Stimulated activated CD4-positive, alpha-beta T cell treated with anti-CD3 and anti-CD28 coated beads, Interleukin-2, amount 100 ng/mL, for 24 hours (primary cell): ENCODE measurements around the gene SHROOM2.

Source experiments
- DNase-seq, 2 donors: peaks; one replicate each; pipeline ENCODE4 v3.0.0-alpha.2; 2020

Gene SHROOM2

DNA sequence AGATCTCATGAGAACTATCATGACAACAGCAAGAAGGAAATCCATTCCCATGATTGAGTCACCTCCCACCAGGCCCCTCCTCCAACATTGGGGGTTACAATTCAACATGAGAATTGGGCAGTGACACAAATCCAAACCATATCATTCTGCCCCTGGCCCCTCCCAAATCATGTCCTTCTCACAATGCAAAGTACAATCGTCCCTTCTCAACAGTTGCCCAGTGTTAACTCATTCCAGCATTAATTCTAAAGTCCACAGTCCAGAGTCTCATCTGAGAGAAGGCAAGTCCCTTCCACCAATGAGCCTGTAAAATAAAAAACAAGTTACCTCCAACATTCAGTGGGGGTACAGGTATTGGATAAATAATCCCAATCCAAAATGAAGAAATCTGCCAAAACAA lies 166.1 kb downstream of the SHROOM2 start:
- no peak for DNase-seq

- no peak for DNase-seq
These were observed 167.2 kb downstream of the SHROOM2 start for GRCh38 chrX:9953396-9953795.

GRCh38 chrX:9955506-9955905 lies 169.3 kb downstream of the SHROOM2 start:
- DNase-seq: no peak

GRCh38 chrX:9957743-9958142 lies 171.5 kb downstream of the SHROOM2 start:
- no peak for DNase-seq

- no peak for DNase-seq
These were observed 172.0 kb downstream of the SHROOM2 start for GRCh38 chrX:9958183-9958582.

GRCh38 chrX:9961750-9962149 lies 175.5 kb downstream of the SHROOM2 start:
- no peak for DNase-seq

DNA sequence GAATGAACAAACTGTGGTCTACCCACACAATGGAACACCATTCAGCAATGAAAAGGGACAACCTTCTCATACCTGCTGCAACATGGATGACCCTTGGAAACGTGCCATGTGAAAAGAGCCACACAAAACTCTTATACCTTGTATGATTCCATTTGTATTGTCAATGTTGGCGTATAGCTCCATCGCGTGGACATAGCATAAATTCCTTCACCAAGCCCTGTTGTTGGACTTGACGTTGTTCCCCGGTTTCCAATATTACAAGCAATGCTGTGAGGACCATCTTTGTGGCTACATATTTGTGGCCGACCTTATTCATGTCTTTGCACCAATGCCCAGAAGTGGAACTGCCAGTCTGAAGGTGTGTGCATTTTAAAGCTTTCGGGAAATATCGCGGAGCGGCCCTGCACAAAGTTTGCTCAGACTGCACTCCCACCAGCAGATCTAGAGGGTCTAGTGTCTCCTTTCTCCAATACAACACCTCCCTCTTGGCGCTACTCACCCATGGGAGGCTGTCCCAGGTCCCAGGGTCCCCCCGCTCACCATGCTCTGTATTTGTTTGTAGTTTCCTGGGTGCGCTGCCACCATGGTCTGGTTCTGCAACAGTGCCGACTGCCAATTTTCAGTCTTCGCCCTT lies 180.7 kb downstream of the SHROOM2 start, which contains the start of gene CLDN34:
Gene CLDN34, plus strand, starts transcription at position 584 of the 634 bp plus-strand sequence. Its CDS starts 0 bp downstream, at position 584.
- no peak for DNase-seq

DNA sequence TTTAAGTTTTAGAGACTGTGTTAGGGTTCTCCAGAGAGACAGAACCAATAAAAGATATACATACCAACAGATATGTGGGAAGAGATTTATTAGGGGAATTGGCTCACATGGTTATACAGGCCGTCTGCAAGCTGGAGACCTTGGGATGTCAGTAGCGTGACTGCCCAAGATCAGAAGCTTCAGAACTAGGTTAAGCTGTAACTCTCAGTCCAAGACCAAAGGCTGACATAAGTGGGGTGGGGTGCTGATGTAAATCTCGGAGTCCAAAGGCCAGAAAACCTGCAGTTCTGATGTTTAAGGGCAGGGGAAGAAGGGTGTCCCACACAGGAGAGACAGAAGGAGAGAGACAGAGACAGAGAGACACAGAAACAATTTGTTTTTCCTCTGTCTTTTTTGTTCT lies 191.4 kb downstream of the SHROOM2 start:
- no peak for DNase-seq

DNA sequence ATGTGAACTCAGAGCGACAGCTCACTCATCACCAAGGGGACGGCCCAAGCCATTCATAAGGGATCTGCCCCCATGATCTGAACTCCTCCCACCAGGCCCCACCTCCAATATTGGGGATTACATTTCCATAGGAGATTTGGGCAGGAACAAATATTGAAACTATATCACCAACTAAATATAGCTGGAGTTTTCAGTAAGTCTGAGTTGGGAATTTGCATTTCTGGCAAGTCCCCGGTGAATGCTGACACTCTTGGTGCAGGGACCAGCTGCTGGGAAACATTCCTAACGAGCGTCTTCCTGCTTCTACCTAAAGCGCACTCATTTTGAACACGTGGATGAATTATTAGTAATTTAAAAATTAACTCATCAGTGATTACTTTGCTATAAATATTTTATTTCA lies 194.2 kb downstream of the SHROOM2 start:
- DNase-seq: no peak

DNA sequence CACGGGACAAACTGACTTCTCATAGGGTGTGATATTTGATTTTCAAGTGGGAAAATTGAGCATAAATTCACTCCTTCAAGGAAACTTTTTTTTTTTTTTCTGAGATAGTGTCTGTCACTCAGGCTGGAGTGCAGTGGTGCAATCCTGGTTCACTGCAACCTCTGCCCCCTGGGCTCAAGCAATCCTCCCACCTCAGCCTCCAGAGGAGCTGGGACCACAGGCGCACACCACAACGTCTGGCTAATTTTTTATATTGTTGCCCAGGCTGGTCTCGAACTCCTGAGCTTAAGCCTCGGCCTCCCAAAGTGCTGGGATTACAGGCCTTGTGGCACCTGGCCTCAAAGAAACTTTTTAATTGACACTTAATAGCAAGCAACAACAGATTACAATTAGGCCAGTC lies 194.7 kb downstream of the SHROOM2 start:
- DNase-seq: no peak

DNA sequence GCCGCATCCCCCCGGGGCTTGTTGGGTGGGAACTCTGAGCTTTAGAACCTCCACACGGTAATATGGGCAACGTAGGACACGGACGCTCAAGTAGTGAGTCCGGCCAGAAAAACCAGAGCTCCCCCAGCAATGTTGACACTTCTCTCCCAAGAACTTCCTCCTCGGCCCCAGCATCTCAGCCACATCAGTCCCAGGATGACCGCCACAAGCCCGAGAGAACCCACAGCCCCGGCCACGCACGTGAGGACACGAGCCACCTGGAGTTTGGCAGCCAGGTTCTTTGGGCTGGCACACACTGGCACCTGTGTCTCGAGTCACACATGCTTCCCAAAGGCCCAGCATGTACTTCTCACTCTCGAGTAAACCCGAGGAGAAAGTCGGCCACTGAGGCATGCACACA lies 197.2 kb downstream of the SHROOM2 start:
- no peak for DNase-seq

- no peak for DNase-seq
These were observed 197.6 kb downstream of the SHROOM2 start for GRCh38 chrX:9983846-9984245.

DNA sequence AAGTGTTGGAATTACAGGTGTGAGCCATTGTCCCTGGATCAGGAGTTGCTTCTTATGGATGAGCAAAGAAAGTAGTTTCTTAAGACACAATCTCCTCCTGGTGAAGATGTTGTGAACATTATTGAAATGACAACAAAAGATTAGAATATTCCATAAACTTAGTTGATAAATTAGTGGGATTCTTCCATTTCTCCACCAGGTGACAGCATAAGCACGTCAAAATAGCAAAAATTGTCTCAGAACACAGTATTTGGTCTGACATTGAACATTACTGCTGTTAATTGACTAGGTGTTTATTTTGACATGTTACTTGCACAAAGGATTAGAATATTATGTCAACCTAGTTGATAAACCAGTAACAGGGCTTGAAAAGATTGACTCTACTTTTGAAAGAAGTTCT lies 202.5 kb downstream of the SHROOM2 start:
- no peak for DNase-seq

- DNase-seq: no peak
These were observed 205.8 kb downstream of the SHROOM2 start for GRCh38 chrX:9992061-9992460.

- no peak for DNase-seq
These were observed 206.5 kb downstream of the SHROOM2 start for GRCh38 chrX:9992724-9993123.

- peak; percentile 79 to 83 for DNase-seq
These were observed 209.7 kb downstream of the SHROOM2 start for GRCh38 chrX:9995855-9996339.

DNA sequence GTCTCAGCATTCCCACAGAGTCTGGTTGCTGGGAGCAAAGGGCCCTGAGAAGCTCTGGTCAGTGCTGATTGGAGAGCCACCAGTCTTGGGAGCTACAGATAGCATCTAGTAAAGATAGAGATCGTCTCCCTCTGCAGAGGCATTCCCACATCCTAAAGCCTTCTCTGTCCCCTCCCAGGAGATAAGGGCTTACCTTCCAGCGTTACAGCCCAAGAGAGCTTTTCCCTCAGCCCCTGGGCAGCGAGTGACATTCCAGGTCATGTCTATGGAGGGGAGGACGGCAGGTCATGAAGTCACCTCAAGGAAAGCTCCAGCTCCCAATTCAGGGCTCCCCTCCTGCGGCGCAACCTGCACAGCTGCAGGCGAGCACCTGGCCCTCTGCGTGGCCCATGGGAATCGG lies 210.8 kb downstream of the SHROOM2 start:
- DNase-seq: no peak

GRCh38 chrX:9997524-9997923 lies 211.3 kb downstream of the SHROOM2 start:
- peak; percentile 62 to 66 for DNase-seq
